GM21515 (cell line): ENCODE data around the gene TSEN34.
"Not testable (repeated sequence)": the region's sequence is repeated elsewhere in the genome, so short reads cannot be mapped to it uniquely, and the experiment has no call there.

Experiments used
- ATAC-seq: cut with Tn5 transposase; IDR thresholded peaks from one replicate; pipeline ENCODE4 v1.9.1; 2021; ENCODE audit not compliant: unreplicated experiment

The TSEN34 gene

DNA sequence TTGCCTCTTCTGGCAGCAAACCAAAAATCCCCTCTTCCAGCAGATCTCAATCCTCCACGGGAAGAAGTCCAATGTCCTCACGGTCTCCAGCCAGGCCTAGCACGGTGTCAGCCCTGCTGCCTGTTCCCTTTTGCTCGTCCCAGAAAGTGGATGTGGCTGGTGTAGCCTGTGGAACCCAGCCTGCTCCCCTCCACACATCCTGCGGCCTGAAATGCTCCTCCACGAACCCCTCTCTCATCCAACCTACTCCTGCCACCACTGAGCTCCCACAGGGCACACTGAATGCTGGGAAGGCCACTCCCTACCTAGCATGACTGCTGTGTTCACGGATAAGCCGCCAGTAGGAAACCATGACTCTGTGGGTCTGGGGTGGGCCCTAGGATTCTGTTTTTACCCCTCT, 4.8 kb upstream of the TSEN34 start:
- ATAC-seq, result no peak

DNA sequence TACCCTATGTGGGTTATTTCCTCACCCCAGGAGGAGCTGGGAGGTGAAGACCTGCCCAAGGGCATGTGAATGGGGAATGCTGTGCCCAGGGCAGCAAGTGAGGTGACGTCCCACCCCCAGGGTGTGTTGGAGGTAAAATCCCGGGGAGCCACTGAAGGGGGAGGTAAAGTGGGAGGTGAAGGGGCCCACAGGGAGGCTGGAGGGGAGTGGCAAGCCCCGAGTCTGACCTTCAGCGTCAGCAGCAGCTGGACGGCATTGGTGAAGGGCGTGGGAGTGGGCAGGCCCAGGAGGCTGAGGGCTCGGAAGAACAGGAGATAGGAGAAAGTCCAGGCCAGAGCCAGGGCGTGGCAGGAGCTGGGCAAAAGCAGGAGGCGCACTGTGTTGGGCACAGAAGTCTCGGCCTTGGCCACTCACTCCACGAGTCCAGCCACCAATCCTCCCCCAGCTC, 4.2 kb upstream of the TSEN34 start:
- no peak for ATAC-seq

DNA sequence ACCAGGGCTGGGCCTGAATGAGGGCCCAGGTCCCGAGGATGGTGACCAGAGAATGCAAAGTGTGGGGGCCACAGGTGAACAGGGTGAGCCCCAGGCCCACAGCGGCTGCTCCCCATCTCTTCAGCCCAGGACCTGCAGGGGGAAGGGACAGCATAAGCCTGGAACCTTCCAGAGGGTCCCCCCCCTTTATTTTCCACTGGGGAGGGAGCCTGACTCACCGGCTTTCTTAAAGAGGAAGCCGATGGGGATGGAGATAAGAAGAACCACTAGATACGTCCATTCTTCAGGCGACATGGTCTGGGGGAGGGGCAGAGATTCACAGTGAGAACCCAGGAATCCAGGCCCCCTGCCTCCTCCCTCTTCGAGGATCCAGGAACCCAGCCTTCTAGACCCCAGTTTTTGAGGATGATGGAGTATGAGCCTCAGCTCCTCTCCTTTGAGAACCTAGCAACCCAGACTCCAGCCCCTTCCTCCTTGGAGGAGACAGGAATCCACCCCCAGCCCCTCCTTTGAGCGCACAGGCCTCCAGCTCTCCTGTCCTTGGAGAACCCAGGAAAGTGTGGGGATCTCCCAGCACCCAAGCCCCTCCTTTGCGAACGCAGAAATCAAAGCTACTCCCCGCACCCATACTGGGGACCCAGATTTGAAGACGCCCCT, 2.8 kb upstream of the TSEN34 start:
- no peak for ATAC-seq

DNA sequence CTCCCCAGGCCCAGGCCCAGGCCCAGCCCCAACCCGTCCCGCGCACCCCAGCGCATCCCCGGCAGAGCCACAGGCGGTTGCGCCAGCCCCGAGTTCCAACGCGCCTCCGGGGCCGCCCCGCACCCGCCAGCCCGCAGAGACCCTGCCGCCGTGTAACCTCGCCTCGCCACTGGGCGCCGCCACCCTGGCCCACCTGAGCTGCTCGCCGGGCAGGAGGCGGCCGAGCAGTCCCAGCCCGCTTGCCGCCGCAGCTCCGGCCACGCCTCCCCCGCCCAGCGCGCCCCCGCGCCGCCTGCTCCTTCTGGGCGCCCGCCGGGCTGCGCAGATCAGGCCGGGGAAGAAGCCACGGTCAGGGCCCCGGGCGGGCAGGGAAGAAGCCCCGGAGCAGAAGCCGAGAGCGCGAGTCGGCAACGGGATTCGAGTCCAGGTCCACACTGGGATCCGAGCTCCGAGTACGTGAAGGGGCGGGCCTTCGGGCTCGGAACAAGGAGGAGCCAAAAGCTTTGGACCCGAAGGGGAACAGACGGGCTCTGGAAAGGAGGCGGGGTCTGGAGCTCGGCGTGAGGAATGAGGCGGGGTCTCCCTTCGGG, 1.9 kb upstream of the TSEN34 start, which contains the start of gene MBOAT7:
Gene MBOAT7 (minus strand): TSS at position 436 of the 590 bp plus-strand sequence. CDS start 1,072 bp downstream, outside the sequence.
- peak; percentile 14 for ATAC-seq

DNA sequence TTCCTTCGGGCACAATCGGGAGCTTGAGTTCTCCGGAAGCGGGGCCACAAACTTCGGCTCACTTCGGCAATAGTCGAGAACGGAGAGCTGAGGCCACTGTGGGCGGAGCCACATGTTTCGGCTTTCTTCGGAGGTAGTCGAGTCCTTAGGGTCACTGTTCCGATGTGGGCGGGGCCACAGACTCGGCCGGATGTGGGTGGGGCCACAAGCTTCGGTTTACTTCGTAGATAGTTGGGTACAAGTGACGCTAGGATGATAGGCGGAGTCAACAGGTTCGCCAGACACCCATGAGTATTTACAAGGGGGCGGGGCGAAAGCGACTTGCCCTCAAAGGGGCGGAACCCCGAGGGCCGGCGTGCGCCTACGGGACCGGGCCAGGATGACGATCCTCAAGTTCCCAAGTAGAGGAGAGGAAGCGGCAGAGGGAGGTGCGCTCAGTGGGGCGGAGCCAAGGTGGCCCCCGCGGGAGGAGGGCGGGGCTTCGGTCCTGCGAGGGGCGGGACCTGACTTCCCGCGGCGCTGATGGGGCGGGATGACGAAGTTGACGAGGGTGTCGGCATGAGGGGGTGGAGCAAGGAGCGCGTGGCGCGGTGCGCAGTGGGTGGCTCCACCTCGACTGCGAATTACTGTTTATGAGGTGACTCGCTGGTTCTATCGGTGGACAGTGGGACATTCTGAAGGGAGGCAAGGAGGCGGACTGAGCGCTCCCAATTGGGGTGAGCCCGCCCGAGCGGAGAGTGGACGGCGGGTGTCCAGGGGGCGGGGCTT, 1.2 kb upstream of the TSEN34 start:
- ATAC-seq, result peak; percentile 47

DNA sequence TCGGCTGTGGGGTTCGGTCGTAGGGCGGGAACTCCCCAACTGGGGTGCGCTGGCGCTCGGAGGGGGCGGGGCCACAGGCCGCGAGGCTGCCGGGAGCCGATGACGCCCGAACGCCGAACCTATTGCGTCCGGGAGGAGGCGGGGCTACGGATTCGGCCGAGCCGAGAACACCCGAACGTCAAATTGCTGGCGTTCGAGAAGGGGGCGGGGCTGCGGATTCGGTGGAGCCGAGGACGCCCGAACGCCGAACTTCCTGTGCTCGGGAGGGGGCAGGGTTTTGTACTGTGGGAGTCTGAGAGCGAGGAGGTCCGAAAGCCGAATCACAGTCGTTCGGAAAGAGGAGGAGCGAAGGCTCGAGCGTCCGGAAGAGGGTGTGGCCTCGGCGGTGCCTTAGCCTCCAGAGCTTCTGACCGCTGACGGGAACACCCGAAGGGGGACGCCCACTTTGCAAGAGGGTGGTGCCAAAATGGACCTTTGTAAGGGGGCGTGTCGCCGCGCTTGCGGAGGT, 551 bp upstream of the TSEN34 start:
- ATAC-seq, result peak; percentile 46

DNA sequence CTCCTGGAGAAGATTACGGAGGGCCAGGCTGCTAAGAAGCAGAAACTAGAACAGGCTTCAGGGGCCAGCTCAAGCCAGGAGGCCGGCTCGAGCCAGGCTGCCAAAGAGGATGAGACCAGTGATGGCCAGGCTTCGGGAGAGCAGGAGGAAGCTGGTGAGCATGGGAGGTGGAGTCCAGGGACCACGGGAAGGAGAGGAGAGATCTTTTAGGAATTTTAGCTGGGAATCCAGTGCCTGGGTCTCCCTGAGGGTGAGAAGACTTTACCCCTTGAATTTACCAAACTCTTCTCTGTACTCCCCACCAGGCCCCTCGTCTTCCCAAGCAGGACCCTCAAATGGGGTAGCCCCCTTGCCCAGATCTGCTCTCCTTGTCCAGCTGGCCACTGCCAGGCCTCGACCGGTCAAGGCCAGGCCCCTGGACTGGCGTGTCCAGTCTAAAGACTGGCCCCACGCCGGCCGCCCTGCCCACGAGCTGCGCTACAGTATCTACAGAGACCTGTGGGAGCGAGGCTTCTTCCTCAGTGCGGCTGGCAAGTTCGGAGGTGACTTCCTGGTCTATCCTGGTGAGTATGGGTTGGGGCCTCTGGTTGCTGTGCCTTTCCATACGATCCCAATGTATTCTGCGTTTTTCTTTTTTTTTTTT, 824 bp downstream of the TSEN34 start:
- ATAC-seq, result no peak

DNA sequence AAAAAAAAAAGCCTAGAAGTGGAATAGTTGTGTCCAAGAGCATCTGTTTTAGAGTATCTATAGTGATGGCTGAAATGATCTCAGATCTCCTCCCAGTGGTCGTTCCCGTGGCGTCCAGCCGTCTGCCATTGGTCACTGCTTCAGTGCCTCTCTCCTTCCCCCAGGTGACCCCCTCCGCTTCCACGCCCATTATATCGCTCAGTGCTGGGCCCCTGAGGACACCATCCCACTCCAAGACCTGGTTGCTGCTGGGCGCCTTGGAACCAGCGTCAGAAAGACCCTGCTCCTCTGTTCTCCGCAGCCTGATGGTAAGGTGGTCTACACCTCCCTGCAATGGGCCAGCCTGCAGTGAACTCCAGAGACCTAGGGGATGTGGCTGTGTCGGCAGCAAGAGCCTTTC, 1.9 kb downstream of the TSEN34 start:
- ATAC-seq, result no peak

DNA sequence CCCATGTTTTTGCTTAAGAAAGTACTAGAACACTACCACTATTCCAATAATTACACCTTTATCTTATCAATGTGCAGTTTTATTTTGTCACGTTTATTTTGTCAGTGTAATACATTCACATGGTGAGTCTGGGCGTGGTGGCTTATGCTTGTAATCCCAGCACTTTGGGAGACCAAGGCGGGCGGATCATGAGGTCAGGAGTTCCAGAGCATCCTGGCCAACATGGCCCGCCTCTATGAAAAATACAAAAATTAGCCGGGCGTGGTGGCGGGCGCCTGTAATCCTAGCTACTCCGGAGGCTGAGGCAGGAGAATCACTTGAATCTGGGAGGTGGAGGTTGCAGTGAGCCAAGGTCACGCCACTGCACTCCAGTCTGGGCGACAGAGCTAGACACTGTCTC, 3.4 kb downstream of the TSEN34 start:
- not testable (repeated sequence) for ATAC-seq

DNA sequence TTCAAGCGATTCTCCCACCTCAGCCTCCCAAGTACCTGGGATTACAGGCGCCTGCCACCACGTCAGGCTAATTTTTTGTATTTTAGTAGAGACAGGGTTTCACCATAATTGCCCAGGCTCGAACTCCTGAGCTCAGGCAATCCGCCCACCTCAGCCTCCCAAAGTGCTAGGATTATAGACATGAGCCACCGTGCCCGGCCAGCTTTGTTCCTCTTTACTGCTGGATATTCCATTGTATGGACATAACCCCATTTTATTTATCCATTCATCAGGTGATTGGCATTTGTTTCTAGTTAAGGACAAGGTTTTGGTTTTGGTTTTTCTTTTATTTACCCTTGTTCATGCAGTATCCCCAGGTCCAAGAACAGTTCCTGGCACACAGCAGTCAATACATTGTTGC, 5.4 kb downstream of the TSEN34 start:
- no peak for ATAC-seq

DNA sequence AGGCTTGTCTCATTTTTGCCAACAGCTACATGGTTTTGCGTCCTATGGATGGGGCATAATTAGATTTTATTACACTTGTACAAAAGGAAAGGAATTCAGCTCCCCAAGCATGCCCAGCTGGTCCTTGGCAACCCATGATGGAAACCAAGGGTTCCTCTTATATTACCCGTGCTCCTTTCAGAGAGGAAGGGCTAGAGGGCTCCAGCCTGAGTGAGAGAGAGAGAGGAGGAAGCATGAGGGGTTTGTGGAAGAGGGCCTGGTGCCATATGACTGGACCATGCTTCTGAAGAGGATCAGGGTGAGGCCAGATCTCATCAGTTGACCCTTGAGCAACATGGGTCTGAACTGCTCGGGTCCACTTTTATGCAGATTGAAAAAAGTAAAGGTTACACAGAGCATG, 6.0 kb downstream of the TSEN34 start:
- ATAC-seq, result no peak

DNA sequence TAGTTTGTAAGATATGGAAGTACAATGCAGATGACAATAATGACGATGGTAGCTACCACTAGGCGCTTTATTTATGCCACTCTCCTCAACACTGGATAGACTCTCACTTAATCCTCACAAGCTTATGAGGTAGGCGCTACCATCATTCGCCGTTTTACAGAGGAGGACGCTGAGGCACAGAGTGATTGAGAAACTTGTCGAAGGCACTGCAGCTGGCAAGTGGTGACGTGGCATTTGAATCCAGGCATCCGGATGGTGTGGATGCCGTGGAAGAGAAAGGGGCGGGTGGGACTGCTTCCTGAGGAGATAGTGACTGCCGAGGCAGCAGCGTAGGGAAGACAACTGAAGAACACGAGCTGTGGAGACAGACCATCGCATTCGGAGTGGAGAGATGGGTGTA, 8.3 kb downstream of the TSEN34 start:
- no peak for ATAC-seq

DNA sequence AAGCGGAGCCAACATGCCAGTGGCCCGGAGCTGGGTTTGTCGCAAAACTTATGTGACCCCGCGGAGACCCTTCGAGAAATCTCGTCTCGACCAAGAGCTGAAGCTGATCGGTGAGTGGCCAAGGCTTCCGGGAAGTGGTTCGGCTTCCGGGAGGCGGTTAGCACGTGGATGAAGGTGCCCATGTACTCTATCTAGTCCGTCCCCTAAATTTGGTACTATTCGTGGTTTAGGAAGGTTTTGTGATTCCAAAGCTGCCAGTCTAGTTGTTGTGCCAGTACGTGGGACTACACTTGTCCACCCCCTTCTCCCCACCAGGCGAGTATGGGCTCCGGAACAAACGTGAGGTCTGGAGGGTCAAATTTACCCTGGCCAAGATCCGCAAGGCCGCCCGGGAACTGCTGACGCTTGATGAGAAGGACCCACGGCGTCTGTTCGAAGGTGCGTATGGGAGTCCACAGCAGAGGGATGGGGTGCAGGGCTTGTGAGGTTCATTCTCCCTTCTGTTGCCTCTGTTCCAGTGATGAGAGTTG, 10.1 kb downstream of the TSEN34 start:
- no peak for ATAC-seq

DNA sequence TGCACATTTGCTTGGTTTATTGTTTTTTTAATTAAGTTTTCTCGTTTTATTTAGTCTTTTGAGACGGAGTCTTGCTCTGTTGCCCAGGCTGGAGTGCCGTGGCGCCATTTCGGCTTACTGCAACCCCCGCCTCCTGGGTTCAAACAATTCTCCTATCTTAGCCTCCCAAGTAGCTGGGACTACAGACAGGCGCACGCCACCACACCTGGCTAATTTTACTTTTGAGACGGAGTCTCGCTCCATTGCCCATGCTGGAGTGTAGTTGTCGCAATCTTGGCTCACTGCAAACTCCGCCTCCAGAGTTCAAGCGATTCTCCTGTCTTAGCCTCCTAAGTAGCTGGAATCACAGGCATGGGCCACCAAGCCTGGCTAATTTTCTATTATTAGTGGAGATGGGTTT, 10.9 kb downstream of the TSEN34 start:
- no peak for ATAC-seq

DNA sequence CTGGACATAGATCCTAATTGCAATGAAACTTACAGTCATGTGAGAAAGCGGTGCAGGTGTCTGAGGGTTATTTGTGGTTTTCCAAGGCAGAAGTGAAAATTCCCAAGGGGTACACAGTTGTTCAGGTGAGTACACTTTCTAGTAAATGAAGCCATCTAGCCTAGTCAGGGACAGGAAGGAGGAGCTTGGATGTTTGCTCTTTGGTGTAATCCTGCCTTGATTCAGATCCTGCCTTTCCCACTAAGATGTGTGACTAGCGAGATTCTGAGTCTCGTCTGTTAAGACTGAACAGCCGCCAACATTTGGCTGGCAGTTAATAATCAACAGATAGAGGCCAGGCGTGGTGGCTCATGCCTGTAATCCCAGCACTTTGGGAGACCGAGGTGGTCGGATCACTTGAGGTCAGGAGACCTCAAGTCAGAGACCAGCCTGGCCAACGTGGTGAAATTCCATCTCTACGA, 12.1 kb downstream of the TSEN34 start:
- ATAC-seq, result no peak

DNA sequence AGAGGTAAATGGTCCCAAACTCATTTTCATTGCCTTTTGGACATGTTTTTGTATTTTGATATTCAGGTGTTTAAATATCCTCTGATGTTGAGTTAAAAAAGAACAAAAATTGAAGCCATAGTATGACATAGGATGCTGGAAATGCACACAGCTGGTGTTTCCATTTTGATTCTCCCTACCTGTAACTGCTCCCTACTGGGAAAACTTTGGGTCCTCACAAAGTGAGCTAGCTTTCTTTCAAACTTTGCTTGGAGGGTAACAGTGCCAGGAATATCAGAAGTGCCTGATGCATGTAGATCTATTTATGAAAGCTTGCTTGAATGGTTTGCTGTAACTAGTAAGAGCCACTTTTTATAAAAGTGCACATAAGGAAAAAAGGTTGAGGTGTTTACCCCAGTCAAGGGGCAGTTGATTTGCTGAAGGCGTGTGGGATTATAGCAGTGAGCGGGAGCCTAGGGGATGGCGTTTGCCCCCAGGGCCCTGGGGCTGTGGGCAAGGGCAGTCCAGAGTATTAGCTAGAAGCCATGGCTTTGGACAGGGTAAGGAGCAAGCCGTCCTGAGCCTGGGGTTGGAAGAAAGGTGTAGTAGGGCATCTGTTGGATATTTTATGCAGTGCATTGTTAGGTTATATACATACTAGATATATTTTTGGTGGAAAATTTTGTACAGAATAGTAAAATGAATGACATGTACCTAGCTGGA, 13.8 kb downstream of the TSEN34 start:
- no peak for ATAC-seq

DNA sequence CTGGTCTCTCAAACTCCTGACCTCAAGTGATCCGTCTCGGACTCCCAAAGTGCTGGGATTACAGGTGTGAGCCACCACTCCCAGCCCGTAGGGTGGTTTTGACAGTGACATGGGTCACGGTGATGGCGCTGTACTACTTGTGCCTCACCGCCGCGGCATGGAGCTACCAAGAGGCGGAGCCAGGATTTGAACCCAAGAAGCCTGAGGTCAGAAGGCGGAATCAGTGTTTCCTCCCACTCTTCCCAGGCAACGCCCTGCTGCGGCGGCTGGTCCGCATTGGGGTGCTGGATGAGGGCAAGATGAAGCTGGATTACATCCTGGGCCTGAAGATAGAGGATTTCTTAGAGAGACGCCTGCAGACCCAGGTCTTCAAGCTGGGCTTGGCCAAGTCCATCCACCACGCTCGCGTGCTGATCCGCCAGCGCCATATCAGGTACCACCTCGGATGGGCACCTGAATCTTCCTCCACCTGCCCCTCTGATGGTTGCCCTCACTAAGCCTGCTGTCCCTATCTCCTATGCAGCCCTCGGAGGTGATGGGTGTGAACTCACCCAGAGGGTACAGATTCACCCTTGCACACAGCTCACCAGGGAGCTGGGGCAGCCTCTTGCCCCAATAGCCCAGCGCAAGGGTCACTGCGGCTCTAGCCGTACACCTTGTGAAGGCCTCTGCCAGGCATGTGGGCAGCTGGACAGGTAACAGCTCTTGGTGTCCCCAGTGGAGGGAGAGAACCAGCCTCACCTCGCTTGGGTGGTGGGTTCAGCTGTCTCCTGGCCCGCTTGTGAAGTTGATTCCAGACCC, 15.1 kb downstream of the TSEN34 start:
- no peak for ATAC-seq

DNA sequence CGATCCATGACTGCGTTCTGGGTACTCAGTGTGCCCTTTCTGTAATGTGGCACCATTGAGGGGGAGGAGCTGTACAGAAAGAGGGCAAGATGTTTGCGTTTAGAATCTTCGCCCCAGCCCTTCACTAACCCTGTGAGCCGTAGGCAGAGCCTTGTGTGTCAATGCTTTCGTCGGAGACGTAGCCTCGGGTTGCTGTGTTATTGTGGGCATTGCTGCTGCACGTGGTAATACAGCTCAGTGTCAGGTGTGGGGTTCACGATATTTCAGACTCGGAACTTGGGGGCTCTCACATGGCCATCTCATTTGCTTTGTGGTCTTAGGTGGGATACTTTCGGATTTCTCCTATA, 15.7 kb downstream of the TSEN34 start:
- no peak for ATAC-seq

DNA sequence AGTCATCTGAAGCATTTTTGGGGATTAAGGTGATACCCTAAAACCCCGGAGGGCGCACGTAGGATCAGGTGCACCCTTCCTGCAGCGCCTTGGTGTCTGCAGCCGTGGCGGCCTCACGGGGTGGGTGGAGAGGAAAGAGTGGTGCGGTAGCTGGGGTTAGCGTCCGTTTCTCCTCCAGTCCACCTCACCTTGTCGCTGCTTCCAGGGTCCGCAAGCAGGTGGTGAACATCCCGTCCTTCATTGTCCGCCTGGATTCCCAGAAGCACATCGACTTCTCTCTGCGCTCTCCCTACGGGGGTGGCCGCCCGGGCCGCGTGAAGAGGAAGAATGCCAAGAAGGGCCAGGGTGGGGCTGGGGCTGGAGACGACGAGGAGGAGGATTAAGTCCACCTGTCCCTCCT, 16.1 kb downstream of the TSEN34 start:
- not testable (repeated sequence) for ATAC-seq

DNA sequence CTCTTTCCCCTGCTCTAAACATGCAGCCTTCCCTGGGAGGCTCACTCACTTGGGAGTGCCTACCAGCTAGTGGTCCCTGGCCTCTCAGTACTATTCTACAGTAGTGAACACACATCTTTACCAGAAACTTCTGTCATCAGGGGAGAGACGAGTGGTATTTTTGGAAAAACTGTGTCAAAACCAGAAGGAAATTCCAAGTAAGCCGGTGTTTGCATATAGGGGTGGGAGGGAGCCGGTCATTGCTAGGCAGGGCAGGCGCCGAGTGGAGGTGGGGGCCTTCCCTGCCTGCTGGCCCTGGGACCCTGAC, 16.5 kb downstream of the TSEN34 start:
- no peak for ATAC-seq
